WERI-Rb-1 (cell line): ENCODE results near the gene TLR7.

Experiments
- DNase-seq: peaks from one replicate; pipeline ENCODE4 v3.0.0-alpha.2; 2020
- H3K27ac ChIP-seq: fragments of 250-450 bp; sonication (Bioruptor Pico); 2 replicates; pipeline ENCODE4 v1.5.1; 2020; ENCODE audit warnings: mild to moderate bottlenecking, moderate library complexity
- H3K27me3 ChIP-seq: fragments of 250-450 bp; sonication (Bioruptor Pico); 2 replicates; pipeline ENCODE4 v1.5.1; 2021; ENCODE audit warnings: mild to moderate bottlenecking, low read depth, moderate library complexity; ENCODE audit not compliant: insufficient read depth, severe bottlenecking
- H3K36me3 ChIP-seq: fragments of 250-450 bp; sonication (Bioruptor Pico); 2 replicates; pipeline ENCODE4 v1.5.1; 2020; ENCODE audit warnings: mild to moderate bottlenecking, moderate library complexity
- H3K4me3 ChIP-seq: 2 replicates; pipeline ENCODE4 v1.5.1; 2011; ENCODE audit warnings: low read depth, mild to moderate bottlenecking, control low read depth, low read length
- H3K9me3 ChIP-seq: fragments of 250-450 bp; sonication (Bioruptor Pico); 2 replicates; pipeline ENCODE4 v1.5.1; 2021; ENCODE audit warnings: mild to moderate bottlenecking, moderate library complexity; ENCODE audit not compliant: severe bottlenecking
- TF ChIP-seq, protein P1 (sequence below): IDR thresholded peaks from 2 replicates; pipeline ENCODE4 v1.5.1; 2011; ENCODE audit warnings: low read depth, mild to moderate bottlenecking, control low read depth, inconsistent platforms, low read length

The TLR7 gene

DNA sequence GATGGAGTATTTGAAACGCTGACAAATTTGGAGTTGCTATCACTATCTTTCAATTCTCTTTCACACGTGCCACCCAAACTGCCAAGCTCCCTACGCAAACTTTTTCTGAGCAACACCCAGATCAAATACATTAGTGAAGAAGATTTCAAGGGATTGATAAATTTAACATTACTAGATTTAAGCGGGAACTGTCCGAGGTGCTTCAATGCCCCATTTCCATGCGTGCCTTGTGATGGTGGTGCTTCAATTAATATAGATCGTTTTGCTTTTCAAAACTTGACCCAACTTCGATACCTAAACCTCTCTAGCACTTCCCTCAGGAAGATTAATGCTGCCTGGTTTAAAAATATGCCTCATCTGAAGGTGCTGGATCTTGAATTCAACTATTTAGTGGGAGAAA, 52.7 kb downstream of the TLR7 start:
- DNase-seq = no peak
- Histone ChIP-seq H3K27me3 (peaks cover 93% of the 10 kb centered on the region), H3K36me3 (no peaks in the 10 kb centered on the region), H3K27ac (no peak overlapping the region), H3K4me3 (no peak overlapping the region), H3K9me3 (no peaks in the 10 kb centered on the region)
- TF ChIP-seq, protein P1, sequence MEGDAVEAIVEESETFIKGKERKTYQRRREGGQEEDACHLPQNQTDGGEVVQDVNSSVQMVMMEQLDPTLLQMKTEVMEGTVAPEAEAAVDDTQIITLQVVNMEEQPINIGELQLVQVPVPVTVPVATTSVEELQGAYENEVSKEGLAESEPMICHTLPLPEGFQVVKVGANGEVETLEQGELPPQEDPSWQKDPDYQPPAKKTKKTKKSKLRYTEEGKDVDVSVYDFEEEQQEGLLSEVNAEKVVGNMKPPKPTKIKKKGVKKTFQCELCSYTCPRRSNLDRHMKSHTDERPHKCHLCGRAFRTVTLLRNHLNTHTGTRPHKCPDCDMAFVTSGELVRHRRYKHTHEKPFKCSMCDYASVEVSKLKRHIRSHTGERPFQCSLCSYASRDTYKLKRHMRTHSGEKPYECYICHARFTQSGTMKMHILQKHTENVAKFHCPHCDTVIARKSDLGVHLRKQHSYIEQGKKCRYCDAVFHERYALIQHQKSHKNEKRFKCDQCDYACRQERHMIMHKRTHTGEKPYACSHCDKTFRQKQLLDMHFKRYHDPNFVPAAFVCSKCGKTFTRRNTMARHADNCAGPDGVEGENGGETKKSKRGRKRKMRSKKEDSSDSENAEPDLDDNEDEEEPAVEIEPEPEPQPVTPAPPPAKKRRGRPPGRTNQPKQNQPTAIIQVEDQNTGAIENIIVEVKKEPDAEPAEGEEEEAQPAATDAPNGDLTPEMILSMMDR = no peak

DNA sequence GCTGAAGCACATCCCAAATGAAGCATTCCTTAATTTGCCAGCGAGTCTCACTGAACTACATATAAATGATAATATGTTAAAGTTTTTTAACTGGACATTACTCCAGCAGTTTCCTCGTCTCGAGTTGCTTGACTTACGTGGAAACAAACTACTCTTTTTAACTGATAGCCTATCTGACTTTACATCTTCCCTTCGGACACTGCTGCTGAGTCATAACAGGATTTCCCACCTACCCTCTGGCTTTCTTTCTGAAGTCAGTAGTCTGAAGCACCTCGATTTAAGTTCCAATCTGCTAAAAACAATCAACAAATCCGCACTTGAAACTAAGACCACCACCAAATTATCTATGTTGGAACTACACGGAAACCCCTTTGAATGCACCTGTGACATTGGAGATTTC, 54.1 kb downstream of the TLR7 start:
- no peak for DNase-seq
- no peak overlapping the region for H3K27ac ChIP-seq
- H3K9me3 ChIP-seq = no peaks in the 10 kb centered on the region
- H3K4me3 ChIP-seq = no peak overlapping the region
- H3K36me3 ChIP-seq = no peaks in the 10 kb centered on the region
- TF ChIP-seq, protein P1 = no peak
- H3K27me3 ChIP-seq = peaks cover 82% of the 10 kb centered on the region

DNA sequence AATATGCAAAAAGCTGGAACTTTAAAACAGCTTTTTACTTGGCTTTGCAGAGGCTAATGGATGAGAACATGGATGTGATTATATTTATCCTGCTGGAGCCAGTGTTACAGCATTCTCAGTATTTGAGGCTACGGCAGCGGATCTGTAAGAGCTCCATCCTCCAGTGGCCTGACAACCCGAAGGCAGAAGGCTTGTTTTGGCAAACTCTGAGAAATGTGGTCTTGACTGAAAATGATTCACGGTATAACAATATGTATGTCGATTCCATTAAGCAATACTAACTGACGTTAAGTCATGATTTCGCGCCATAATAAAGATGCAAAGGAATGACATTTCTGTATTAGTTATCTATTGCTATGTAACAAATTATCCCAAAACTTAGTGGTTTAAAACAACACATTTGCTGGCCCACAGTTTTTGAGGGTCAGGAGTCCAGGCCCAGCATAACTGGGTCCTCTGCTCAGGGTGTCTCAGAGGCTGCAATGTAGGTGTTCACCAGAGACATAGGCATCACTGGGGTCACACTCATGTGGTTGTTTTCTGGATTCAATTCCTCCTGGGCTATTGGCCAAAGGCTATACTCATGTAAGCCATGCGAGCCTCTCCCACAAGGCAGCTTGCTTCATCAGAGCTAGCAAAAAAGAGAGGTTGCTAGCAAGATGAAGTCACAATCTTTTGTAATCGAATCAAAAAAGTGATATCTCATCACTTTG, 55.2 kb downstream of the TLR7 start:
- H3K27me3 ChIP-seq = peaks cover 75% of the 10 kb centered on the region

GRCh38 chrX:12922599-12922919, 55.7 kb downstream of the TLR7 start:
- no peaks in the 10 kb centered on the region for H3K9me3 ChIP-seq
- no peaks in the 10 kb centered on the region for H3K36me3 ChIP-seq
- DNase-seq = no peak
- peaks cover 69% of the 10 kb centered on the region for H3K27me3 ChIP-seq
- H3K4me3 ChIP-seq = no peak overlapping the region
- TF ChIP-seq, protein P1 = no peak
- no peak overlapping the region for H3K27ac ChIP-seq

More for the DNA sequence above, 55.2 kb downstream of the TLR7 start:
- Histone ChIP-seq H3K9me3 (no peaks in the 10 kb centered on the region), H3K27ac (no peak overlapping the region), H3K4me3 (no peak overlapping the region), H3K36me3 (no peaks in the 10 kb centered on the region)
- DNase-seq = no peak
- TF ChIP-seq, protein P1 = no peak

- DNase-seq = no peak
- TF ChIP-seq, protein P1 = no peak
- no peaks in the 10 kb centered on the region for H3K9me3 ChIP-seq
Observed at GRCh38 chrX:12929701-12930100, 62.8 kb downstream of the TLR7 start.

DNA sequence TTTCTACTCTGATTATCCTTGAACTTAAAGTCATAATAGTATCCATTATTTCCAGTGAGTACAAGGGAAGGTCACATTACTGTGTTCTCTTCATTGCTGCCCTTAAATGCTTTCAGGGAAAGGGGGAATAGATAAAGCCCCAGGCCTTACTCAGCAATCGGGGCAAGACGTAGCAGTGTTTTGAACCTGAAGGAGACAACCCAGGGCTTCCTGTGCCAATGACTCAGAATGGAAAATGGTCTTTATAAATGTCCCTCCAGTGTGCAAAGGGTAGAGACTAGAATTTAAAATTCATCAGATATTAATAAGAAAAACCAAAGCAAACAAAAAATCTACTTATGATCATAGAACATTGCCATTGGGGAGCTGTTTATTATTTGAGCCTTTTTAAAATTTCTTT, 63.3 kb downstream of the TLR7 start:
- DNase-seq = no peak
- H3K27me3 ChIP-seq = peaks cover 22% of the 10 kb centered on the region
- no peaks in the 10 kb centered on the region for H3K36me3 ChIP-seq
- TF ChIP-seq, protein P1 = no peak
- no peak overlapping the region for H3K27ac ChIP-seq
- H3K9me3 ChIP-seq = no peaks in the 10 kb centered on the region
- no peak overlapping the region for H3K4me3 ChIP-seq

More at GRCh38 chrX:12929701-12930100, 62.8 kb downstream of the TLR7 start:
- no peak overlapping the region for H3K4me3 ChIP-seq
- no peak overlapping the region for H3K27ac ChIP-seq
- peaks cover 22% of the 10 kb centered on the region for H3K27me3 ChIP-seq
- no peaks in the 10 kb centered on the region for H3K36me3 ChIP-seq
